ENCODE data around the gene CRIP1. TPM values are rescaled to one million over a fixed set of nuclear protein-coding genes. Genes with fewer than 3 reads are reported as not detected.

Gene CRIP1
- total and polyA plus RNA-seq, 12 donors: 34.0 to 170 (median 56.0) TPM

- WGBS, 2 donors: 51 to 62% methylated on average over 68 to 81 of the region's 81 CpGs
- H3K4me3 ChIP-seq: peak overlapping the region in 3 of 10 donors; percentile 3 to 13 (median 10)
- intact Hi-C loops (cut with DNase I): no loop called here
Observed at GRCh38 chr14:105478398-105479251, 8.1 kb upstream of the CRIP1 start.

GRCh38 chr14:105479431-105480158 lies 7.1 kb upstream of the CRIP1 start:
- intact Hi-C loops (cut with DNase I): loop anchor here in 3 of 10 donors (5.0 to 10.0 kb wide), 4 partner anchors 65 to 285 kb away; partner anchors contain the start of genes TEX22 (in 2 of the 3) and MTA1 (in 1 of the 3)
- H3K4me1 ChIP-seq: peaks cover 48 to 85% (median 82%) of the 10 kb centered on the region in 9 donors

More at GRCh38 chr14:105478398-105479251, 8.1 kb upstream of the CRIP1 start:
- Histone ChIP-seq H3K27ac (peak overlapping the region; percentile 25 to 100 (median 97)), H3K4me1 (peaks cover 40 to 79% (median 76%) of the 10 kb centered on the region in 9 donors), H3K9me3 (no peaks in the 10 kb centered on the region), H3K36me3 (peaks cover 0 to 29% (median 5%) of the 10 kb centered on the region in 9 donors), H3K27me3 (peaks cover 0 to 55% (median 0%) of the 10 kb centered on the region in 7 donors)
- DNase-seq: no peak
- ATAC-seq: no peak
- TF ChIP-seq CTCF (IDR thresholded peaks at IDR 0.05): no peak

GRCh38 chr14:105480199-105480746 lies 6.4 kb upstream of the CRIP1 start:
- Histone ChIP-seq H3K4me3 (peak overlapping the region in 5 of 10 donors; percentile 31 to 51 (median 47)), H3K27me3 (peaks cover 0 to 41% (median 0%) of the 10 kb centered on the region in 7 donors), H3K4me1 (peaks cover 54 to 90% (median 87%) of the 10 kb centered on the region in 9 donors), H3K27ac (peak overlapping the region; percentile 89 to 100 (median 96)), H3K9me3 (no peaks in the 10 kb centered on the region), H3K36me3 (peaks cover 0 to 29% (median 5%) of the 10 kb centered on the region in 9 donors)
- intact Hi-C loops (cut with DNase I): loop anchor here in 3 of 10 donors (5.0 to 10.0 kb wide), 4 partner anchors 65 to 285 kb away; partner anchors contain the start of genes TEX22 (in 2 of the 3) and MTA1 (in 1 of the 3)
- 59 to 61% methylated on average over 15 of the region's 15 CpGs for WGBS, 2 donors
- DNase-seq: peak in 1 of 2 donors; percentile 24
- no peak for TF ChIP-seq CTCF (IDR thresholded peaks at IDR 0.05)
- no peak for ATAC-seq

More at GRCh38 chr14:105479431-105480158, 7.1 kb upstream of the CRIP1 start:
- DNase-seq (peak in 1 of 2 donors; percentile 26), ATAC-seq (no peak)
- H3K9me3 ChIP-seq: no peaks in the 10 kb centered on the region
- TF ChIP-seq CTCF (IDR thresholded peaks at IDR 0.05): no peak
- no peak overlapping the region for H3K4me3 ChIP-seq
- WGBS, 2 donors: 44 to 50% methylated on average over 32 to 34 of the region's 34 CpGs
- peak overlapping the region in 9 of 10 donors; percentile 89 to 100 (median 98) for H3K27ac ChIP-seq
- peaks cover 0 to 48% (median 0%) of the 10 kb centered on the region in 7 donors for H3K27me3 ChIP-seq
- H3K36me3 ChIP-seq: peaks cover 0 to 29% (median 5%) of the 10 kb centered on the region in 9 donors
